RWPE2 (cell line): ENCODE results near the gene PTPRN2.

Experiments
- ATAC-seq: fragments of 200-7000 bp; cut with Tn5 transposase; 3 replicates; pipeline ENCODE4 v1.9.1; 2021; ENCODE audit warnings: low read depth
- DNase-seq: peaks from one replicate; pipeline ENCODE4 v3.0.0-alpha.2; 2020; ENCODE audit warnings: low spot score
- H3K27ac ChIP-seq: fragments of 450-650 bp; 2 replicates; pipeline ENCODE4 v1.5.1; 2017; ENCODE audit warnings: mild to moderate bottlenecking; ENCODE audit not compliant: poor library complexity, severe bottlenecking
- H3K27me3 ChIP-seq: fragments of 250-450 bp; sonication (Bioruptor Pico); 2 replicates; pipeline ENCODE4 v1.5.1; 2021; ENCODE audit warnings: mild to moderate bottlenecking, moderate library complexity; ENCODE audit not compliant: insufficient read depth, poor library complexity, severe bottlenecking
- H3K36me3 ChIP-seq: fragments of 250-450 bp; sonication (Bioruptor Pico); 2 replicates; pipeline ENCODE4 v1.5.1; 2020; ENCODE audit warnings: low read depth, mild to moderate bottlenecking, moderate library complexity
- H3K4me1 ChIP-seq: fragments of 250-450 bp; sonication (Bioruptor Pico); 2 replicates; pipeline ENCODE4 v1.5.1; 2021; ENCODE audit warnings: mild to moderate bottlenecking, moderate library complexity; ENCODE audit not compliant: insufficient read depth, poor library complexity, severe bottlenecking
- H3K4me3 ChIP-seq: fragments of 250-450 bp; sonication (Bioruptor Pico); 2 replicates; pipeline ENCODE4 v1.5.1; 2021; ENCODE audit warnings: mild to moderate bottlenecking, moderate library complexity; ENCODE audit not compliant: severe bottlenecking
- H3K9me3 ChIP-seq: fragments of 250-450 bp; sonication (Bioruptor Pico); 2 replicates; pipeline ENCODE4 v1.5.1; 2021; ENCODE audit warnings: mild to moderate bottlenecking, moderate library complexity; ENCODE audit not compliant: severe bottlenecking
- CTCF ChIP-seq: fragments of 450-650 bp; IDR thresholded peaks from one replicate; pipeline ENCODE4 v1.5.1; 2017; ENCODE audit warnings: mild to moderate bottlenecking, moderate library complexity; ENCODE audit not compliant: poor library complexity, severe bottlenecking

PTPRN2 gene

GRCh38 chr7:157994319-157994718 lies 593.3 kb downstream of the PTPRN2 start:
- no peak for TF ChIP-seq CTCF
- no peak overlapping the region for H3K4me3 ChIP-seq
- H3K27me3 ChIP-seq: no peaks in the 10 kb centered on the region
- ATAC-seq: no peak
- H3K9me3 ChIP-seq: peaks cover 2% of the 10 kb centered on the region
- DNase-seq: no peak
- no peaks in the 10 kb centered on the region for H3K36me3 ChIP-seq
- no peak overlapping the region for H3K27ac ChIP-seq
- no peaks in the 10 kb centered on the region for H3K4me1 ChIP-seq

GRCh38 chr7:157993406-157994105 lies 594.1 kb downstream of the PTPRN2 start:
- Histone ChIP-seq H3K27ac (no peak overlapping the region), H3K4me3 (no peak overlapping the region), H3K9me3 (peaks cover 2% of the 10 kb centered on the region), H3K4me1 (no peaks in the 10 kb centered on the region), H3K36me3 (no peaks in the 10 kb centered on the region), H3K27me3 (no peaks in the 10 kb centered on the region)
- ATAC-seq (no peak), DNase-seq (no peak)
- no peak for TF ChIP-seq CTCF

DNA sequence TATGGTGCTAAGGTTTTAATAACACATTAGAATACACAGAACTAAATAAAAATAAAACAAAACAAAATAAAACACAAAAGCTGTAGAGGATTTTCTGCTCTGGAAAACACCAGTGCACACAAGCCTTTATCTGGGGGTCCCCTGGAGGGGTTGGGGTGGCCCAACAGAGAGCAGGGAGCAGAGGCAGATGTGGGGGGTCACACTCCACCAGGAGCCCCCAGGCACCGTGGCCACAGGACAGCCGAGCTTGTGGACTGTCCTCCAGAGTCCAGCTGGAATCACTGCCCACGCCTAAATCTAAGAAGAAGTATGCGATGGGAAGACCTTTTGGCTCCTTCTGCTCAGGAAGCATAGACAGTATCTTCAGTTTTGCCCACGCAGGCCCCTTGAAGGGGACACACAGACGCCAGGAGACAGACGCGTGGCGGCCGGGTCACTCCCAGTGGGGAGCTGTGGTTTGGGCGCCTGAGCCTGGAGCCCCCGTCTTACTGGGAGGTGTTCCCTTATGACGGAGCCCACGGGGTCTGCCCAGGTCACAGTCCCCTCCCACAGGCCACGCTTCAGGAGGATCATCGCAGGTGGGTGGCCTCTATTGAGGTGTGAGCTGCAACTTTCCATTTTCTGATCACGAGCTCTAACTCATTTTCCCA lies 595.0 kb downstream of the PTPRN2 start:
- no peak for TF ChIP-seq CTCF
- H3K4me3 ChIP-seq: no peak overlapping the region
- no peak overlapping the region for H3K27ac ChIP-seq
- ATAC-seq: no peak
- peaks cover 2% of the 10 kb centered on the region for H3K9me3 ChIP-seq
- no peaks in the 10 kb centered on the region for H3K27me3 ChIP-seq
- H3K4me1 ChIP-seq: no peaks in the 10 kb centered on the region
- no peaks in the 10 kb centered on the region for H3K36me3 ChIP-seq
- no peak for DNase-seq

DNA sequence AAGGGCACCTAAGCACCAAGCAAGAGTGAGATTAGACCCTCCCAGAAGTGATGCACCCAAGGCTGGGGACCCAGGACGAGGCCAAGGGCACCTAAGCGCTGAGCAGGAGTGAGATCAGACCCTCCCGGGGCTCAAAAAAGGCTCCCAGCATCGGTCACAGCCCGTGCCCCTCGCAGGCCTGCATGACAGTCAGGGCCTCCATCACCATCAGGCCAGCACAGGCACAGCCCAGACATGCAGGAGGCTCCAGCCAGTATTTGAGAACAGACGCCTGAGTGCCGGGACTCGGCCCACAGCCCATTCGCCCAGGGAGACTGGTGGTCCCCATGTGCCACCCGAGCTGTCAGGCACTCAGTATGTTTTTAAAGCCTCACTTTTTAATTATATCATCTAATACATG lies 595.9 kb downstream of the PTPRN2 start:
- H3K9me3 ChIP-seq: peaks cover 2% of the 10 kb centered on the region
- ATAC-seq (no peak), DNase-seq (no peak)
- H3K27me3 ChIP-seq: no peaks in the 10 kb centered on the region
- H3K4me1 ChIP-seq: no peaks in the 10 kb centered on the region
- no peak overlapping the region for H3K4me3 ChIP-seq
- no peaks in the 10 kb centered on the region for H3K36me3 ChIP-seq
- no peak overlapping the region for H3K27ac ChIP-seq
- no peak for TF ChIP-seq CTCF

- Histone ChIP-seq H3K36me3 (no peaks in the 10 kb centered on the region), H3K9me3 (peaks cover 2% of the 10 kb centered on the region), H3K27ac (no peak overlapping the region), H3K27me3 (no peaks in the 10 kb centered on the region), H3K4me1 (no peaks in the 10 kb centered on the region), H3K4me3 (no peak overlapping the region)
- ATAC-seq: no peak; the same call in 2 of the 3 replicates
- TF ChIP-seq CTCF: no peak
- DNase-seq: no peak
These were observed 596.3 kb downstream of the PTPRN2 start for GRCh38 chr7:157991351-157991750.
